ENCODE measurements around the gene TXNIP.

TXNIP gene

DNA sequence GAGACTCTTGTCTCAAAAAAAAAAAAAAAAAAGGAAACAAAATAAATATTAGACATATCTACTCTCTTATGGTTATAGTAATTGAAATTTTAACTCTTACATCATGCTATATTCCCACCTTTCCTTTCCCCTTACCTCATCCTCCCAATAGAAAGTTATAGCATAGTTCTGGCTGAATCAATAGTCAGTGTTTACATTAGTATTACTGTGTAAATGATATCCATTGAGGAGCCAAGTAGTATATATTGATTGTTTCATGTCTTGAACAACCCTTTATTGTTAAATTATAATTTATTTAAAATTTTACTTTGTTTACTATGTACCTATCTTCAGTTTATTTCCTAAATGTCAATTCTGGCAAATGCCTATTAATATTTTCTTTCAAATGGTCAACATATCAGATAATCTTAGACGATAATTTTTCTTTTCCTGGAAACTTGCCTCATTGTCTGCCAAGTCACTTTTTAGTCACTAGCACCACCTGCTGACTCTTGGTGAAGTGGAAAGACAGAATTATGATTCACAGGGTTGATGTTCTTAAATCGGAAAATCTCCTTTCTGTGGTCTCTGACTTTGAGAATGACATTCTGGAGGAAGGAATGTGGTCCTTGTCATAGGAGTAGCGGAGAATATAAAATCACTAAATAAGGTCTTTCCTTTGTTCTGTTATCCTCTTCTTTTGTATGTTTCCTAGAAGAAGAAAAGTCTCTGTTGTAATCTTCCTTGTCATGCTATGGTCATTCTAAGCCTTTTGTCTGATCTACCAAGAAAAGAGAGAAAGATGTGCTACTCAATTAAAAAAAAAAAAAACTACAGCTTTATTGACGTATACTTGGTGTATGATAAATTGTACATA lies 16.6 kb upstream of the TXNIP start:
- no peak for DNase-seq (ENCODE audit: low read depth, low spot score)

DNA sequence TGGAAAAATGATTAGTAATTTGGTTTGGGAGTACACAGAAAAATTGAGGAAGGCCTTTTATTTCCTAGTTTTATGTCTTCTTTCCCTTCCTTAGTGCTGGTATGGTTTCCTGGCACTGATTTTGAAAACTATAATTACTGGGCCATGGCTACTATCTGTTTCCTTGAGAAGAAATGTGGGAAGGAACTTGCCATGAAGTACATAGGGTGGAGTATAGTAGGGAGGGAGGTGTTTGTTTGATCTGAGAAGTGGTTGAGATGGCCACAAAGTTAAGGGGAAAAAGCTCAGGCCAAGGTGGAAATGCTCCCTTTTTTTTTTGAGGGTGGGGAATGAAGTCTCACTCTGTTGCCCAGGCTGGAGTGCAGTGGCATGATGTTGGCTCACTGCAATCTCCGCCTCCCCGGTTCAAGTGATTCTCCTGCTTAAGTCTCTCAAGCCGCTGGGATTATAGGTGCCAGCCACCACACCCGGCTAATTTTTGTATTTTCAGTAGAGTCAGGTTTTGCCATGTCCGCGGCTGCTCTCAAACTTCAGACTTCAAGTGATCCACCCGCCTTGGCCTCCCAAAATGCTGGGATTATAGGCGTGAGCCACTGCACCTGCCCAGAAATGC lies 13.9 kb upstream of the TXNIP start:
- DNase-seq (ENCODE audit: low read depth, low spot score), result no peak

DNA sequence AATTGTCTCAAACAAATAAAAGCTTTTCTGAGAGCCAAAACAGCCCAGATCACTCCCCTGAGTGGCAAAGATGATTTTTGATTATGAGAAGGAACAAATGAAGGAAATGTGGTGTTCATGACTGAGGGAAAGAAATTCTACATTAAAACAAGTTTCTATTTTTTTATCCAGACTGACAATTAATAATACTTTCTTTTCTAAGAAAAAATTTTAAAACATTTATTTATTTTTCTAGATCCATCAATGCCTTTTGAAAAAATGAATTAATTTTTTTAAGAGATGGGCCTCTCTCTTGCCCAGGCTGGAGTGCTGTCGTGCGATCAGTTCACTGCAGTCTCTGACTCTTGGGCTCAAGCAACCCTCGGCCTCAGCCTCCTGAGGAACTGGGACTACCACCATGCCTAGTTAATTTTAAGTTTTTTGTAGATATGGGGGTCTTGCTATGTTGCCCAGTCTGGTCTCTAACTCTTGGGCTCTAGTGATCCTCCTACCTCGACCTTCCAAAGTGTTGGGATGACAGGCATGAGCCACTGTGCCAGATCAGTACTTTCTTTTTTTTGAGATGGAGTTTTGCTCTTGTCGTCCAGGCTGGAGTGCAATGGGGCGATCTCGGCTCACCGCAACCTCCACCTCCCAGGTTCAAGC lies 11.2 kb upstream of the TXNIP start:
- DNase-seq (ENCODE audit: low read depth, low spot score), result no peak

DNA sequence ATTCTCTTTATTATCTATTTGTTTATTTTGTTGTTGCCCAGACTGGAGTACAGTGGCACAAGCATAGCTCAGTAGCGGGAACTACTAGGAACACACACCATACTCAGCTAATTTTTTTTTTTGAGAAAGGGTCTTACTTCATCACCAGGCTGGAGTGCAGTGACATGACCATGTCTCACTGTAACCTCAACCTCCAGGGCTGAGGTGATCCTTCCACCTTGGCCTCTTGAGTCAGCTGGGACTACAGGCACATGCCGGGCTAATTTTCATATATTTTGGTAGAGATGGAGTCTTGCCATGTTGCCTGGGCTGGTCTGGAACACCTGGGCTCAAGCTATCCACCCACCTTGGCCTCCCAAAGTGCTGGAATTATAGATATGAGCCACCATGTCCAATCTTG lies 5.3 kb upstream of the TXNIP start:
- no peak for DNase-seq (ENCODE audit: low read depth, low spot score)

DNA sequence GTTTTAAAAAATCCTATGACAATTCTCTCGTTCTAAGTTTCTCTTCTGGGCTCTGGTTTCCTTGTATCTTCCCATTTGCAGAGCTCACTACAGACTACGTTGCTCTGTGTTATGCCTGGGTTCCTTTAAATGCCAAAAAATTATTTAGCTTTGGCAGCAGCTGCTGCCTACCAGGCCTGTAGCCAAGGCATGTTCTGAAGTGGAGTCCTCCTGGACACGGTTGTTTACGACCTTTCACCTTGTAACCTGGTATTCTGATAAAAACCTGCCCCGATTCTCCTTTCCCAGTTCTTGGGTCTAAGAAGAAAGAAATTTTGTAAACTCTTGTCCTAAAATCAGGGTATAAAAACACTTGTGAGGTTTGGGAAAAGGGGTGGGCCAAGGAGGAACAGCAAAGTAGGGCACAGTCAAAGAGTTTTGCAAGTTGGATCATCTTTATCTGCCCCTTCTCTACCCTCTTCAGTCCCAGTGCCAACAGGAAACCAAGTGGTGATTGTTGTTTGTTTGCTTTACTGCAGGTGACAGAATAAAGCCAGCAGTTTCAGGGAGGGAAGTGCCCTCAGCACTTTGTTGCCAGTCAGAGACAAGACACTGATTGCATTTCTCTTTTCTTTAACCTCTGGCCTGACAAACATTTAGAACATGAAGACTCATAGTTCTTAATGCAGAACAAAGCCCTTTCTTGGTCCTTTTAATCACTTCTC lies 3.1 kb upstream of the TXNIP start:
- no peak for DNase-seq (ENCODE audit: low read depth, low spot score)

- no peak for DNase-seq (ENCODE audit: low read depth, low spot score)
Measured at GRCh38 chr1:145997718-145998023, 1.3 kb upstream of the TXNIP start.

- DNase-seq (ENCODE audit: low read depth, low spot score), result no peak
Measured at GRCh38 chr1:145997016-145997717, 788 bp upstream of the TXNIP start.

GRCh38 chr1:145995964-145996432 lies 381 bp downstream of the TXNIP start:
- no peak for DNase-seq (ENCODE audit: low read depth, low spot score)

DNA sequence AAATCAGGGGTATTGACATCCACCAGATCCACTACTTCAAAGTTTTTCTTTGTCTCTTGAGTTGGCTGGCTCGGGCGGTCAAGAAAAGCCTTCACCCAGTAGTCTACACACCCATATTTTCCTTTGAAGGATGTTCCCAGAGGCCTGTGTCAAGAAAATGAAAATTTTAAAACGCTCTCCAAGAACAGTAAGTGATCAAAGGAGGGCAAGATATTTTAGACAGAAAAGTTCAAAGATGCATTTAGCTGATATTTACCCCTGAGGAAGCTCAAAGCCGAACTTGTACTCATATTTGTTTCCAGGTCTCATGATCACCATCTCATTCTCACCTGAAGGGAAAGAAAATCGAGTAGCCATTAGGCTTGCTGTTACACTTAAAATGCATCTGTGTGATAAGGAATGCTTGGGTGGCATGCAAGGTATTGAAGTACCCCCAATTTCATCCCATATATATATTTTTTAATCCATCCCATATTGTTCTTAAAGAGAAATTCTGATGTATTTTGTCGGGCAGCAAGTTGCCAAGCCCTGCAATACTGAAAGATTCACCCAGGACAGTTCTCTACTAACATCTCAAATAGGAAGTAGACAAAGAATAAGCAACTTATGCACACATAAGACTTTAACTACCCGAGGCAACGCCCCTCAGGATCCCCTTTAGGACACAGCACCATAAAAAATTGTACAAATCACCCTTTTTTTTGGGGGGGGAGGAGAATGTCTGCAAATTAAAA lies 1.1 kb downstream of the TXNIP start:
- DNase-seq (ENCODE audit: low read depth, low spot score), result no peak

- DNase-seq (ENCODE audit: low read depth, low spot score), result no peak
Measured at GRCh38 chr1:145994391-145995120, 1.8 kb downstream of the TXNIP start.

DNA sequence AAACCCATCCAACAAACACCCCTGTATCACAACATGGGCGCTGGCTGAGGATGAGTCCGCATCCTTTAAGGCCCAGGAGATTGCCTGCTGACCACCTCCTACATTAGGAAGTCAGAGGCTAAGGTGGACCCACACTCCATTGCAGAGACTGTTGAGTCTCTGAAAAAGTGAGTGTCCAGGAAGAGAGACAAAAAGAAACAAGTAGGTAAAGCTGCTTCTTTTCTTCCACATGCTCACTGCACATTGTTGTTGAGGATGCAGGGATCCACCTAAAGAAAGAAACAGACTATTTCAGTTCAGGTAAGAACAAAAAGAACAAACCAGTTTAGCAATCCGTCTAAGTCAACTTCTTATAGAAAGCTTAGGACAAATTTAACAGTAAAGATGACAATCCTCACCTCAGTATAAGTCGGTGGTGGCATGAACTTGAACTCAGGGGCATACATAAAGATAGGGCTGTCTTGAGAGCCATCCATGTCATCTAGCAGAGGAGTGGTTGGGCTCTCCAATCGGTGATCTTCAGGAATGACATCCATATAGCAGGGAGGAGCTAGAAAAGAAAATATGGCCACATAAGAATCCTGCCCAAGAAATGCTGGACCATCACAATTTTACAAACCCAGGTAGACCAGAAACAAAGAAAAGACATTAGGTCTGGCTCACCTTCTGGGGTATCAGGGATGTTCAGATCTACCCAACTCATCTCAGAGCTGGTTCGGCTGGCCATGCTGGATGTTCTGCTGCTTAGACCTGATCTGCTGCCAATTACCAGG lies 2.6 kb downstream of the TXNIP start:
- DNase-seq (ENCODE audit: low read depth, low spot score), result no peak

DNA sequence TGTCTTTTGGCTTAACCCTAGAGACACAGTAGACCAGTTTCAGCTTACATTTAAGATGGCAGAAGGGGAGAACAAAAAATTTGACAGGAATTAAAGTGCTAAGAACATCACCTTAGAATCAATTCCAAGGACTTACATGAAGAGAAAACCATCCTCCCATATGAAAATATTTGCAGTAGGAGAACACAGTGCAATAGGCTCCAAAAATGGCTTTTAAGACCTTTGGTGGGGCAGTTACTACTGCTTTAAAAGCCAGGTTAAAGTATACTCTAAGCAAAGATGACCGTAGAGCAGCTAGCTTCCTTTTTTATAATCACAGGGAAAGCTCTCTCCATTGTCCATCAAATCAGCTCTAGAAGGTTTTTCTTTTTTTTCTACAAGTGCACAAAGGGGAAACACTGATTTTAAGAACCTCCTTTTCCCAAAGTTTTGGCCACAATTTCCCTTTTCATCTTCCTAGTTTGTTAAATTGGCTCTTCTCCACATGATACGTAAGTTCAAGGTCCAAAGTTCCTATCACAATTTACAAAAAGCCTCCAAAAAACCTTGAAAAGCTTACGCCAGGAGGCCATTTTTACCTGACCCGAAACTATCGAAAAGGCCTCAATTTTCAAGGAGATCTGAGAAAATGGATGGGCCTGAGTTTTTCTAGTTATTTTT lies 3.3 kb downstream of the TXNIP start:
- DNase-seq (ENCODE audit: low read depth, low spot score), result no peak

- DNase-seq (ENCODE audit: low read depth, low spot score), result no peak
Measured at GRCh38 chr1:145992502-145992936, 3.9 kb downstream of the TXNIP start.

- DNase-seq (ENCODE audit: low read depth, low spot score), result no peak
Measured at GRCh38 chr1:145991735-145992412, 4.5 kb downstream of the TXNIP start.

DNA sequence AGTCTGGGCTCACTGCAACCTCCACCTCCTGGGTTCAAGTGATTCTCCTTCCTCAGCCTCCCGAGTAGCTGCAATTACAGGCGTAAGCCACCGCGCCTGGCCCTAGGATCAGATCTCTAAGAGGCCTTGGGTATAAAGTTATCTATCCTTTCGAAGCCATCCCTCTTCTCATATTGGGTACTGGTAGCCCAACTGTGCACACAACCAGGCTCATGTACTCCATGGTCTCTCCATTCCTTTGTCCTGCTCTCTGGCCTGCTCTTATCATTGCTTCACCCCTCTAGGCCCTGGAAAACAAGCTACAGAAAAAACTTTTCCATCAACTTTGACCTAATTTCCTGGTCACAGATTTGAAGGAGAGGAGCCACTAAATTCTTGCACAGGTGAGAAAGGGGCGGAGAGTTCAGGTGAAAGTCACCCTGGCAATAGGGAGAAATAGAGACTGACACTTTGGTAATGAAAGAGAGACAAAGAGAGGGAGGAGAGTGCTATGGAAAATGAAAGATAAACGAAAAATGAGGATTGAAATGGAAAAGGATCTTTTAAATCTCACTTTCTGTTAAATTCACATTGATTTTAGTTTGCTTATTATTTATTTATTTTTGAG lies 6.0 kb downstream of the TXNIP start:
- DNase-seq (ENCODE audit: low read depth, low spot score), result no peak

DNA sequence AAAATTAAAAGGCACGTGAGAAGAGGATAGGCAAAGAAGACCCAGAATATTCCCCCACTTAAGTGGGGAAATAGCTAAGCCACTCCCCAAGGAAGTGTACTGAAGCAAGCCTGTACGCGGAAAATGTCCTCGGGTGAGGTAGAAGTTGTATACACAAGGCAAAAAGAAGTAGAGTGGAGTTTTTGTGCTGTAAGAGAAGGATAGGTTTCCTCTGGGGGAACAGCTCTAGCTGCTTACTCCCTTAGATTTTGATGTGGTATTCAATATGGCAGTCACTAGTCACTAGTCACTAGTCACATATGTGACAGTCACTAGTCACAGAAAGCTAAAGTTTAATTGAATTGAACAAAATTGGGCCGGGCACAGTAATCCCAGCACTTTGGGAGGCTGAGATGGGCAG lies 7.6 kb downstream of the TXNIP start:
- no peak for DNase-seq (ENCODE audit: low read depth, low spot score)

DNA sequence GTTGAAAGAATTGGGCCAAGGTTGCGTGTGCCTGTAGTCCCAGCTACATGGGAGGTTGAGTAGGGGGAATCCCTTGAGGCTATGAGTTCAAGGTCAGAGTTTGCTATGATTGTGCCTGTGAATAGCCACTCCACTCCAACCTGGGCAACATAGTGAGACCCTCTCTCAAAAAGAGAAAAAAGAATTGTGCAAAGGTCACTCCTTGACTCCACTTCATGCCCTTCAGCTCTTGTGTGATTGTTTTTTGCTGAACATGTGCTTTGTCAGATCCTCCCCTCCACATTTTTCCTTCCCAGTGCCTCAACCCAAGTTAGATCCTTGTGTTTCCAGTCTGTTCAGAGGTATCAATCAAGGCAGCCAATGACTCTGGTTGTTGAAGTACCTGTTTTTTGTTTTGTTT lies 8.5 kb downstream of the TXNIP start:
- DNase-seq (ENCODE audit: low read depth, low spot score), result no peak

- no peak for DNase-seq (ENCODE audit: low read depth, low spot score)
Measured at GRCh38 chr1:145986551-145986950, 9.8 kb downstream of the TXNIP start.
